A673 (cell line): Measurements from ENCODE around the gene EFCAB6.

ENCODE experiments used
- CTCF ChIP-seq: fragments of 300-800, 200-600 bp; sonication (generic); conservative IDR thresholded peaks from 2 replicates; pipeline ENCODE4 v1.5.1; 2017; ENCODE audit warnings: low read depth, mild to moderate bottlenecking, antibody characterized with exemption, low read length, moderate library complexity, mixed read lengths
- EZH2 ChIP-seq: fragments of 200-600 bp; sonication (generic); IDR thresholded peaks from 2 replicates; pipeline ENCODE4 v1.6.1; 2017; ENCODE audit warnings: borderline replicate concordance, low read depth, mild to moderate bottlenecking, mixed read lengths, antibody characterized with exemption, low read length; ENCODE audit not compliant: poor library complexity, severe bottlenecking

GRCh38 chr22:43516386-43516785, 295.7 kb downstream of the EFCAB6 start:
- no peak for TF ChIP-seq EZH2
- TF ChIP-seq CTCF, result no peak
